HCT116 (cell line): ENCODE measurements around the gene SMARCA2. TPM values are rescaled to one million over a fixed set of nuclear protein-coding genes. Genes with fewer than 3 reads are reported as not detected.

Experiments
- ATAC-seq: fragments of 200-7000 bp; cut with Tn5 transposase; 2 replicates; pipeline ENCODE4 v1.9.1; 2020; ENCODE audit warnings: mild to moderate bottlenecking, moderate library complexity
- BruUV-seq: library from RNA; stranded (reverse); fragments of 400-500 nt; replicated peaks from 2 replicates; lab custom pipeline; 2021; lab: Mats Ljungman, UMichigan
- CTCF ChIA-PET: fragments of 300-600 bp; sonication (Branson Sonifier 250); formaldehyde crosslinking; loops from one replicate; lab custom pipeline; 2021; ENCODE audit warnings: antibody characterized with exemption; lab: Charles Lee
- POLR2A ChIA-PET: fragments of 300-600, 350-600 bp; sonication (Branson Sonifier 250); formaldehyde crosslinking; loops from one replicate; lab custom pipeline; 2021; ENCODE audit warnings: antibody characterized with exemption; lab: Charles Lee
- RAD21 ChIA-PET, 2 experiments: fragments of 300-600 bp; sonication (Branson Sonifier 250); formaldehyde crosslinking; loops; one replicate each; lab custom pipeline; 2023; ENCODE audit warnings: low total read pairs in 2 of 2; ENCODE audit not compliant: uncharacterized antibody in 2 of 2, unreplicated experiment in 2 of 2, low non-redundant PET in 1 of 2; lab: Charles Lee
- DNase-seq: peaks from one replicate; pipeline ENCODE4 v3.0.0-alpha.2; 2010; ENCODE audit warnings: low read depth, low spot score
- H2AFZ ChIP-seq: fragments of 200-600 bp; shearing (Covaris generic), sonication (generic); 2 replicates; pipeline ENCODE4 v1.6.1; 2017; ENCODE audit warnings: low read depth, mixed run types, mixed read lengths, antibody characterized with exemption, low read length; ENCODE audit not compliant: poor library complexity, severe bottlenecking
- H3K27ac ChIP-seq: 2 replicates; pipeline ENCODE4 v1.5.1; 2012; ENCODE audit warnings: low read depth, low read length
- H3K27me3 ChIP-seq: fragments of 200-600 bp; sonication (generic); 2 replicates; pipeline ENCODE4 v1.6.1; 2016; ENCODE audit warnings: mixed run types, low read length, mixed read lengths; ENCODE audit not compliant: insufficient read depth
- H3K36me3 ChIP-seq, 2 experiments: fragments of 200-500 bp in 1 of 2; fragments of 200-600 bp in 1 of 2; sonication (Bioruptor generic) in 1 of 2; sonication (generic) in 1 of 2; 2 replicates each; pipeline versions ENCODE4 v1.5.1 to v1.6.1; 2014 to 2016; ENCODE audit warnings: low read length in 2 of 2, inconsistent platforms in 1 of 2, mixed read lengths in 1 of 2, mixed run types in 1 of 2; ENCODE audit not compliant: insufficient read depth in 2 of 2, control insufficient read depth in 1 of 2
- H3K4me1 ChIP-seq, 2 experiments: fragments of 200-600 bp in 1 of 2; sonication (generic) in 1 of 2; 2 replicates each; pipeline versions ENCODE4 v1.5.1 to v1.6.1; 2012 to 2017; ENCODE audit warnings: low read length in 2 of 2, inconsistent platforms in 1 of 2, mild to moderate bottlenecking in 1 of 2, mixed read lengths in 1 of 2, mixed run types in 1 of 2, moderate library complexity in 1 of 2; ENCODE audit not compliant: insufficient read depth in 2 of 2, control insufficient read depth in 1 of 2
- H3K4me2 ChIP-seq: fragments of 200-600 bp; sonication (generic); 2 replicates; pipeline ENCODE4 v1.6.1; 2017; ENCODE audit warnings: mixed run types, low read length, mixed read lengths
- H3K4me3 ChIP-seq, 2 experiments: fragments of 200-600 bp in 1 of 2; sonication (generic) in 1 of 2; replicated peaks in 1 of 2; 2 replicates each; pipeline ENCODE4 v1.5.1; 2011 to 2016; ENCODE audit warnings: low read length in 2 of 2, control low read depth in 1 of 2, low read depth in 1 of 2, mild to moderate bottlenecking in 1 of 2, mixed read lengths in 1 of 2, mixed run types in 1 of 2
- H3K79me2 ChIP-seq: fragments of 200-600 bp; sonication (generic); 2 replicates; pipeline ENCODE4 v1.6.1; 2017; ENCODE audit warnings: mild to moderate bottlenecking, mixed run types, low read length, moderate library complexity, mixed read lengths; ENCODE audit not compliant: insufficient read depth
- H3K9ac ChIP-seq: fragments of 200-600 bp; sonication (generic); 2 replicates; pipeline ENCODE4 v1.6.1; 2016; ENCODE audit warnings: low read length, mixed read lengths
- H3K9me2 ChIP-seq: fragments of 200-600 bp; sonication (generic), shearing (Covaris generic); 2 replicates; pipeline ENCODE4 v1.6.1; 2017; ENCODE audit warnings: mixed run types, mild to moderate bottlenecking, moderate library complexity; ENCODE audit not compliant: insufficient read depth
- H3K9me3 ChIP-seq, 2 experiments: fragments of 200-500 bp in 1 of 2; fragments of 200-600 bp in 1 of 2; sonication (Bioruptor generic) in 1 of 2; sonication (generic) in 1 of 2; 2 replicates each; pipeline ENCODE4 v1.6.1; 2014 to 2017; ENCODE audit warnings: low read length in 2 of 2, mixed read lengths in 2 of 2, inconsistent platforms in 1 of 2, low read depth in 1 of 2, mild to moderate bottlenecking in 1 of 2, mixed run types in 1 of 2, moderate library complexity in 1 of 2; ENCODE audit not compliant: control insufficient read depth in 1 of 2, insufficient read depth in 1 of 2
- H4K20me1 ChIP-seq: fragments of 200-600 bp; sonication (generic), shearing (Covaris generic); 2 replicates; pipeline ENCODE4 v1.6.1; 2017; ENCODE audit warnings: mixed run types, mild to moderate bottlenecking, moderate library complexity; ENCODE audit not compliant: insufficient read depth
- CBX3 ChIP-seq: IDR thresholded peaks from 2 replicates; pipeline ENCODE4 v1.6.1; 2012; ENCODE audit warnings: low read depth
- CTCF ChIP-seq, 3 experiments: fragments of 200-600 bp in 1 of 3; sonication (generic) in 1 of 3; IDR thresholded peaks in 2 of 3; conservative IDR thresholded peaks in 1 of 3; 2 replicates each; pipeline ENCODE4 v1.5.1; 2012 to 2017; ENCODE audit warnings: low read depth in 2 of 3, low read length in 2 of 3, antibody characterized with exemption in 1 of 3, borderline replicate concordance in 1 of 3, control low read depth in 1 of 3, mild to moderate bottlenecking in 1 of 3, mixed read lengths in 1 of 3, mixed run types in 1 of 3, moderate library complexity in 1 of 3; ENCODE audit not compliant: insufficient read depth in 1 of 3
- FOSL1 ChIP-seq: IDR thresholded peaks from 2 replicates; pipeline ENCODE4 v1.6.1; 2012; ENCODE audit warnings: low read depth
- POLR2AphosphoS5 ChIP-seq: IDR thresholded peaks from 2 replicates; pipeline ENCODE4 v1.6.1; 2011; ENCODE audit warnings: mild to moderate bottlenecking, low read depth, low read length, moderate library complexity
- SIN3A ChIP-seq: IDR thresholded peaks from 2 replicates; pipeline ENCODE4 v1.6.1; 2012; ENCODE audit warnings: low read depth
- SRF ChIP-seq: IDR thresholded peaks from 2 replicates; pipeline ENCODE4 v1.6.1; 2012; ENCODE audit warnings: low read depth
- TCF7L2 ChIP-seq: IDR thresholded peaks from 2 replicates; pipeline ENCODE4 v1.7.0; 2011; ENCODE audit warnings: borderline replicate concordance, inconsistent platforms; ENCODE audit not compliant: insufficient read depth, insufficient read length; ENCODE audit errors: extremely low read depth
- YY1 ChIP-seq: IDR thresholded peaks from 2 replicates; pipeline ENCODE4 v1.6.1; 2011; ENCODE audit warnings: low read length, low read depth, moderate library complexity, mild to moderate bottlenecking; ENCODE audit not compliant: insufficient replicate concordance; ENCODE audit errors: extremely low read depth
- ZBTB33 ChIP-seq: IDR thresholded peaks from 2 replicates; pipeline ENCODE4 v1.6.1; 2011; ENCODE audit warnings: mild to moderate bottlenecking, low read length, moderate library complexity; ENCODE audit not compliant: insufficient replicate concordance; ENCODE audit errors: extremely low read depth
- ZFX ChIP-seq: fragments of 450-650 bp; IDR thresholded peaks from 2 replicates; pipeline ENCODE4 v1.6.1; 2017
- intact Hi-C: fragments of 100-400 bp; cut with micrococcal nuclease; formaldehyde crosslinking; loops from 2 replicates; pipeline ENCODE4 v1.10.0; 2022
- total RNA-seq: library from RNA; stranded (reverse); gene quantifications from one replicate; pipeline ENCODE4 v1.2.1, GENCODE V29; 2021; ENCODE audit not compliant: unreplicated experiment
- TF ChIP-seq, protein P1 (sequence below): IDR thresholded peaks from 2 replicates; pipeline ENCODE4 v1.6.1; 2012
- TF ChIP-seq, protein P2 (sequence below): IDR thresholded peaks from 2 replicates; pipeline ENCODE4 v1.6.1; 2012; ENCODE audit warnings: low read depth
- TF ChIP-seq, protein P3 (sequence below): IDR thresholded peaks from 2 replicates; pipeline ENCODE4 v1.6.1; 2012

SMARCA2 gene
- total RNA-seq, 1 experiment from 2014 or later = 14.7 TPM

DNA sequence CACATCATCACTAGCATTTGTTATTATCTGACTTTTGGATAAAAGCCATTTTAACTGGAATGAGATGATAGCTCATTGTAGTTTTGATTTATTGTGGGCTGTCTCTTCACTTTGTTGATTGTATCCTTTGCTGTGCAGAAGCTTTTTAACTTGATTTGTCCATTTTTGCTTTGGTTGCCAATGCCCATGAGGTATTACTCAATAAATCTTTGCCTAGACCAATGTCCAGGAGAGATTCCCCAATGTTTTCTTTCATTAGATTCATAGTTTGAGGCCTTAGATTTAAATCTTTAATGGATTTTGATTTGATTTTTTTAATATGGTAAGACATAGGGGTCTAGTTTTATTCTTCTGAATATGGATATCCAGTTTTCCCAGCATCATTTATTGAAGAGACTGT lies 28.8 kb upstream of the SMARCA2 start:
- Histone ChIP-seq H2AFZ (no peak overlapping the region), H3K36me3 (no peaks in the 10 kb centered on the region), H3K4me3 (no peak overlapping the region), H3K27me3 (peaks cover 19% of the 10 kb centered on the region; the same call in 1 of the 2 replicates), H3K9ac (no peak overlapping the region), H3K9me2 (no peaks in the 10 kb centered on the region), H4K20me1 (no peaks in the 10 kb centered on the region), H3K79me2 (no peaks in the 10 kb centered on the region), H3K4me1 (no peaks in the 10 kb centered on the region), H3K4me2 (no peak overlapping the region), H3K27ac (no peak overlapping the region), H3K9me3 (no peaks in the 10 kb centered on the region)
- ChIA-PET CTCF (no interaction called here), RAD21 (no interaction called here), POLR2A (no interaction called here)
- ATAC-seq = no peak
- DNase-seq = no peak
- intact Hi-C loops = no loop called here
- BruUV-seq = no TSS peak
- TF ChIP-seq, protein P1, sequence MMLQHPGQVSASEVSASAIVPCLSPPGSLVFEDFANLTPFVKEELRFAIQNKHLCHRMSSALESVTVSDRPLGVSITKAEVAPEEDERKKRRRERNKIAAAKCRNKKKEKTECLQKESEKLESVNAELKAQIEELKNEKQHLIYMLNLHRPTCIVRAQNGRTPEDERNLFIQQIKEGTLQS = no peak
- TF ChIP-seq, protein P2, sequence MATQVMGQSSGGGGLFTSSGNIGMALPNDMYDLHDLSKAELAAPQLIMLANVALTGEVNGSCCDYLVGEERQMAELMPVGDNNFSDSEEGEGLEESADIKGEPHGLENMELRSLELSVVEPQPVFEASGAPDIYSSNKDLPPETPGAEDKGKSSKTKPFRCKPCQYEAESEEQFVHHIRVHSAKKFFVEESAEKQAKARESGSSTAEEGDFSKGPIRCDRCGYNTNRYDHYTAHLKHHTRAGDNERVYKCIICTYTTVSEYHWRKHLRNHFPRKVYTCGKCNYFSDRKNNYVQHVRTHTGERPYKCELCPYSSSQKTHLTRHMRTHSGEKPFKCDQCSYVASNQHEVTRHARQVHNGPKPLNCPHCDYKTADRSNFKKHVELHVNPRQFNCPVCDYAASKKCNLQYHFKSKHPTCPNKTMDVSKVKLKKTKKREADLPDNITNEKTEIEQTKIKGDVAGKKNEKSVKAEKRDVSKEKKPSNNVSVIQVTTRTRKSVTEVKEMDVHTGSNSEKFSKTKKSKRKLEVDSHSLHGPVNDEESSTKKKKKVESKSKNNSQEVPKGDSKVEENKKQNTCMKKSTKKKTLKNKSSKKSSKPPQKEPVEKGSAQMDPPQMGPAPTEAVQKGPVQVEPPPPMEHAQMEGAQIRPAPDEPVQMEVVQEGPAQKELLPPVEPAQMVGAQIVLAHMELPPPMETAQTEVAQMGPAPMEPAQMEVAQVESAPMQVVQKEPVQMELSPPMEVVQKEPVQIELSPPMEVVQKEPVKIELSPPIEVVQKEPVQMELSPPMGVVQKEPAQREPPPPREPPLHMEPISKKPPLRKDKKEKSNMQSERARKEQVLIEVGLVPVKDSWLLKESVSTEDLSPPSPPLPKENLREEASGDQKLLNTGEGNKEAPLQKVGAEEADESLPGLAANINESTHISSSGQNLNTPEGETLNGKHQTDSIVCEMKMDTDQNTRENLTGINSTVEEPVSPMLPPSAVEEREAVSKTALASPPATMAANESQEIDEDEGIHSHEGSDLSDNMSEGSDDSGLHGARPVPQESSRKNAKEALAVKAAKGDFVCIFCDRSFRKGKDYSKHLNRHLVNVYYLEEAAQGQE = no peak
- TF ChIP-seq, protein P3, sequence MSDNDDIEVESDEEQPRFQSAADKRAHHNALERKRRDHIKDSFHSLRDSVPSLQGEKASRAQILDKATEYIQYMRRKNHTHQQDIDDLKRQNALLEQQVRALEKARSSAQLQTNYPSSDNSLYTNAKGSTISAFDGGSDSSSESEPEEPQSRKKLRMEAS = no peak
- TF ChIP-seq POLR2AphosphoS5 (no peak), SIN3A (no peak), CTCF (IDR thresholded peaks at IDR 0.05 in 2 of 3, conservative IDR thresholded peaks at IDR 0.05 in 1 of 3; ENCODE audit: borderline replicate concordance in 1 of 3, insufficient read depth in 1 of 3, low read depth in 2 of 3, low read length in 2 of 3) (no peak), TCF7L2 (no peak), YY1 (no peak), SRF (no peak), ZBTB33 (no peak), CBX3 (no peak), ZFX (no peak), FOSL1 (no peak)
